GM12872 (cell line): ENCODE data around the gene KDM7A.

Source experiments
- TF ChIP-seq, protein P1 (sequence below): IDR thresholded peaks from 3 replicates; pipeline ENCODE4 v1.5.1; 2011; ENCODE audit warnings: low read depth, mild to moderate bottlenecking, low read length, moderate library complexity; ENCODE audit not compliant: insufficient read depth

KDM7A gene

GRCh38 chr7:140145709-140146108 lies 31.1 kb downstream of the KDM7A start:
- TF ChIP-seq, protein P1, sequence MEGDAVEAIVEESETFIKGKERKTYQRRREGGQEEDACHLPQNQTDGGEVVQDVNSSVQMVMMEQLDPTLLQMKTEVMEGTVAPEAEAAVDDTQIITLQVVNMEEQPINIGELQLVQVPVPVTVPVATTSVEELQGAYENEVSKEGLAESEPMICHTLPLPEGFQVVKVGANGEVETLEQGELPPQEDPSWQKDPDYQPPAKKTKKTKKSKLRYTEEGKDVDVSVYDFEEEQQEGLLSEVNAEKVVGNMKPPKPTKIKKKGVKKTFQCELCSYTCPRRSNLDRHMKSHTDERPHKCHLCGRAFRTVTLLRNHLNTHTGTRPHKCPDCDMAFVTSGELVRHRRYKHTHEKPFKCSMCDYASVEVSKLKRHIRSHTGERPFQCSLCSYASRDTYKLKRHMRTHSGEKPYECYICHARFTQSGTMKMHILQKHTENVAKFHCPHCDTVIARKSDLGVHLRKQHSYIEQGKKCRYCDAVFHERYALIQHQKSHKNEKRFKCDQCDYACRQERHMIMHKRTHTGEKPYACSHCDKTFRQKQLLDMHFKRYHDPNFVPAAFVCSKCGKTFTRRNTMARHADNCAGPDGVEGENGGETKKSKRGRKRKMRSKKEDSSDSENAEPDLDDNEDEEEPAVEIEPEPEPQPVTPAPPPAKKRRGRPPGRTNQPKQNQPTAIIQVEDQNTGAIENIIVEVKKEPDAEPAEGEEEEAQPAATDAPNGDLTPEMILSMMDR = no peak

- TF ChIP-seq, protein P1 = no peak
Observed at GRCh38 chr7:140144821-140145220, 32.0 kb downstream of the KDM7A start.

GRCh38 chr7:140143997-140144396 lies 32.8 kb downstream of the KDM7A start:
- TF ChIP-seq, protein P1 = no peak

DNA sequence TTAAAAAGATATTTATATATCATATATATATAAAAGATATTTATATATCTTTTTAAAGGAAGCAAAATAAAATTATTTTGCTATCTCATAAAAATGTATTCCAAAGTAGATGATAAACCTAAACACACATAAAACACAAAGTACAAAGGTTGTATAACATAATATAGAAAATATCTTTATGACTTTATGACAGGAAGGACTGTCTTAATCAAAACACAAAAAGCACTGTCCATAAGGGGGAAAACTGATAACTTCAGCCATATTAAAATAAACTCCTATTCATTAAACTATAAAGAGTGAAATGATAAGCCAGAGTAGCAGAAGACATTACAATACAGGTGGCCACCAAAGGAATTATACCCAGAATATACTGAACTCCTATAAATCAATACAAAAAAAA lies 34.8 kb downstream of the KDM7A start:
- TF ChIP-seq, protein P1 = no peak

GRCh38 chr7:140141256-140141655 lies 35.5 kb downstream of the KDM7A start:
- TF ChIP-seq, protein P1 = no peak

DNA sequence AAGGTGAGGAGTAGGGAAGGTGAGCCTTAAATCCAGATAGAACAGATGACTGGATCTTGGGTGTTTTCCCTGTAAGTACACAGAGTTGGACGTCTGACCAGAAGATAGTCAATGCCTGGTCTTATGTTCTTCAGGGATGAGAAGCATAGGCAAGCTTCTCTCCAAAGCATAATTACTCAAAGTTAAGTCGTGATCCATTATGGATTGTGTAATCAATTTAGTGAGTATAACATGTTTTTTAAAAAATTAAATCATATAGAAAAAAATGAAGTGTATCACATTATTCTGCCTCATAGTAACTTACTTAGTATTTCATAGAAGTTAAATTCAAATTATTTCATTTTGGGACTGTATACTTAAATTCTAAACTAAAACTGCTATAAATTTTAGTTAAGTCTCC lies 39.7 kb downstream of the KDM7A start:
- TF ChIP-seq, protein P1 = no peak

GRCh38 chr7:140136073-140136472 lies 40.7 kb downstream of the KDM7A start:
- TF ChIP-seq, protein P1 = no peak

GRCh38 chr7:140134039-140134438 lies 42.7 kb downstream of the KDM7A start:
- TF ChIP-seq, protein P1 = no peak
